Fibroblast of lung (primary cell): ENCODE measurements around the gene APOA4. TPM values are rescaled to one million over a fixed set of nuclear protein-coding genes. Genes with fewer than 3 reads are reported as not detected.

Experiments used
- DNase-seq, 2 donors: peaks; one replicate each; pipeline versions ENCODE4 v3.0.0 to v3.0.0-alpha.2; 2010; ENCODE audit warnings: low read depth in 2 of 2
- H2AFZ ChIP-seq: 2 replicates; pipeline ENCODE4 v1.5.1; 2012; ENCODE audit warnings: low read length, control low read depth, inconsistent platforms
- H3K27ac ChIP-seq: 2 replicates; pipeline ENCODE4 v1.5.1; 2011; ENCODE audit warnings: low read length, control low read depth; ENCODE audit not compliant: insufficient read depth
- H3K27me3 ChIP-seq: 2 replicates; pipeline ENCODE4 v1.5.1; 2011; ENCODE audit warnings: mild to moderate bottlenecking, low read length; ENCODE audit not compliant: control insufficient read depth, insufficient read depth
- H3K36me3 ChIP-seq: 2 replicates; pipeline ENCODE4 v1.5.1; 2011; ENCODE audit warnings: low read length; ENCODE audit not compliant: control insufficient read depth, insufficient read depth
- H3K4me1 ChIP-seq: 2 replicates; pipeline ENCODE4 v1.5.1; 2011; ENCODE audit warnings: low read length; ENCODE audit not compliant: control insufficient read depth, insufficient read depth; ENCODE audit errors: extremely low read depth
- H3K4me2 ChIP-seq: 2 replicates; pipeline ENCODE4 v1.5.1; 2011; ENCODE audit warnings: low read length, control low read depth; ENCODE audit not compliant: insufficient read depth; ENCODE audit errors: extremely low read depth
- H3K4me3 ChIP-seq, 4 experiments: fragments of 200-600 bp in 1 of 4; sonication (generic) in 1 of 4; replicated peaks in 1 of 4; 2 replicates each; pipeline ENCODE4 v1.5.1; 2011 to 2016; ENCODE audit warnings: low read length in 4 of 4, low read depth in 3 of 4, mild to moderate bottlenecking in 3 of 4, control low read depth in 2 of 4, inconsistent platforms in 1 of 4, mixed read lengths in 1 of 4; ENCODE audit not compliant: insufficient read depth in 1 of 4; ENCODE audit errors: control extremely low read depth in 1 of 4
- H3K79me2 ChIP-seq: 2 replicates; pipeline ENCODE4 v1.5.1; 2012; ENCODE audit warnings: mild to moderate bottlenecking, low read length, inconsistent platforms; ENCODE audit not compliant: control insufficient read depth, insufficient read depth
- H3K9ac ChIP-seq: 2 replicates; pipeline ENCODE4 v1.5.1; 2011; ENCODE audit warnings: mild to moderate bottlenecking, low read length, control low read depth; ENCODE audit not compliant: insufficient read depth
- H3K9me3 ChIP-seq: 2 replicates; pipeline ENCODE4 v1.5.1; 2012; ENCODE audit warnings: low read depth, low read length; ENCODE audit not compliant: control insufficient read depth, insufficient read depth
- H4K20me1 ChIP-seq: 2 replicates; pipeline ENCODE4 v1.5.1; 2011; ENCODE audit warnings: low read length; ENCODE audit not compliant: control insufficient read depth, insufficient read depth; ENCODE audit errors: extremely low read depth
- EZH2 ChIP-seq: IDR thresholded peaks from 2 replicates; pipeline ENCODE4 v1.5.1; 2012; ENCODE audit warnings: low read length, control low read depth, mild to moderate bottlenecking; ENCODE audit errors: missing control alignments
- polyA plus RNA-seq, 2 donors: library from polyadenylated mRNA; depleted of rRNA in 1 of 2; stranded (reverse) in 1 of 2; unstranded in 1 of 2; fragments of >200 nt; gene quantifications; 2 replicates each; pipeline ENCODE4 v1.2.1, GENCODE V29; 2011 to 2012; ENCODE audit warnings: missing spikeins in 1 of 2
- total RNA-seq: library from RNA; depleted of rRNA; stranded (reverse); fragments of >200 nt; gene quantifications from 2 replicates; pipeline ENCODE4 v1.2.1, GENCODE V29; 2014
- TF ChIP-seq, protein P1 (sequence below), 2 donors: IDR thresholded peaks in 1 of 2; conservative IDR thresholded peaks in 1 of 2; 1 replicate in 1 of 2; 2 replicates in 1 of 2; pipeline ENCODE4 v1.5.1; 2011 to 2012; ENCODE audit warnings: low read length in 2 of 2, control low read depth in 1 of 2, inconsistent platforms in 1 of 2, low read depth in 1 of 2, mild to moderate bottlenecking in 1 of 2

The APOA4 gene
- total and polyA plus RNA-seq, 2 donors (not counting 1 experiment from before 2014, with no cell fraction given): not detected

DNA sequence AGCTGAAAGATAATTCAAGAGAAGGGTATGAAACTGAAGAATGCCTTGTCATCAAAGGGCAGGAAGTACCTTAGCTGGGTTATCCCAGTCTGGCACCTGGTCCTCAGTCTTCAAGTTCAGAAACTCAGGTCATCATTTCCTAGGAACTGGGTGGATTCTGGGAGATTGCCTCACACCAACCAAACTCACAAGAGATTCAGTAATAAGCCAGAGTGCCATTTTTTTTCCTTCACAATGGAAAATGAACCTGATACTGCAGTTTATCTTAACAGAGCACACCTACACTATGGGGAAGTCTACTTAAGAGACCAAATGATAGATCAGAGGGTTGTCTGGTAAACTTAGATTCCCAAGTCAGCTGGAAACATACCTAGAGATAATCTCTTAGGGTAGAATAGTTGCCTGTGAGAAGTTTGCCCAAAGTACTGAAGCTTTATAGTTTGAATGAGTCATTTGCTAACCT, 46.6 kb downstream of the APOA4 start:
- Histone ChIP-seq H3K4me3 (no peak overlapping the region), H3K27me3 (no peaks in the 10 kb centered on the region), H3K9me3 (no peaks in the 10 kb centered on the region), H3K79me2 (peaks cover 10% of the 10 kb centered on the region), H3K36me3 (peaks cover 6% of the 10 kb centered on the region), H3K4me1 (peaks cover 5% of the 10 kb centered on the region), H2AFZ (no peak overlapping the region), H3K4me2 (no peak overlapping the region), H3K9ac (no peak overlapping the region), H4K20me1 (no peaks in the 10 kb centered on the region), H3K27ac (no peak overlapping the region)
- DNase-seq: no peak
- TF ChIP-seq, protein P1, sequence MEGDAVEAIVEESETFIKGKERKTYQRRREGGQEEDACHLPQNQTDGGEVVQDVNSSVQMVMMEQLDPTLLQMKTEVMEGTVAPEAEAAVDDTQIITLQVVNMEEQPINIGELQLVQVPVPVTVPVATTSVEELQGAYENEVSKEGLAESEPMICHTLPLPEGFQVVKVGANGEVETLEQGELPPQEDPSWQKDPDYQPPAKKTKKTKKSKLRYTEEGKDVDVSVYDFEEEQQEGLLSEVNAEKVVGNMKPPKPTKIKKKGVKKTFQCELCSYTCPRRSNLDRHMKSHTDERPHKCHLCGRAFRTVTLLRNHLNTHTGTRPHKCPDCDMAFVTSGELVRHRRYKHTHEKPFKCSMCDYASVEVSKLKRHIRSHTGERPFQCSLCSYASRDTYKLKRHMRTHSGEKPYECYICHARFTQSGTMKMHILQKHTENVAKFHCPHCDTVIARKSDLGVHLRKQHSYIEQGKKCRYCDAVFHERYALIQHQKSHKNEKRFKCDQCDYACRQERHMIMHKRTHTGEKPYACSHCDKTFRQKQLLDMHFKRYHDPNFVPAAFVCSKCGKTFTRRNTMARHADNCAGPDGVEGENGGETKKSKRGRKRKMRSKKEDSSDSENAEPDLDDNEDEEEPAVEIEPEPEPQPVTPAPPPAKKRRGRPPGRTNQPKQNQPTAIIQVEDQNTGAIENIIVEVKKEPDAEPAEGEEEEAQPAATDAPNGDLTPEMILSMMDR (conservative IDR thresholded peaks at IDR 0.05 in 1 of 2, IDR thresholded peaks at IDR 0.05 in 1 of 2; ENCODE audit: low read depth in 1 of 2, low read length in 2 of 2): no peak
- TF ChIP-seq EZH2: no peak

DNA sequence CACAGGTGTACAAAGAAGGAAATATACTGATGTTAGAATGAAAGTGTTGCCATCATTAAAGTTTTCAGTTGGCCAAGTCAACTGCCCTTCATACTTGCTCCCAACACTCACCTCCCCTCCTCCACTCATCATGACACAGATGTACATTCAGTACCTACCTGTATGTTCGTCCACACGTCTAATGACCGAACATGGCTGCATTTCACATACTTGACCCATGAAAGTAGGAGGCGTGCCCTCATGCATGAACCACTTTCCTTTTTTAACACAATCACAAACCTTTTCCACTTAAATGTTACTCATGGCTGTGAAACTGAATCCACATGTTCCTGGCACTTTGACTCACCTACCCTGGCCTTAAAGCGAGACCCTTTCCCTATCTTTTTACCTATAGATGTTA, 47.1 kb downstream of the APOA4 start:
- no peak overlapping the region for H3K4me2 ChIP-seq
- H2AFZ ChIP-seq: no peak overlapping the region
- H3K9ac ChIP-seq: no peak overlapping the region
- no peaks in the 10 kb centered on the region for H3K27me3 ChIP-seq
- peaks cover 7% of the 10 kb centered on the region for H3K4me1 ChIP-seq
- H4K20me1 ChIP-seq: no peaks in the 10 kb centered on the region
- H3K27ac ChIP-seq: no peak overlapping the region
- H3K4me3 ChIP-seq: no peak overlapping the region
- no peaks in the 10 kb centered on the region for H3K9me3 ChIP-seq
- no peak for DNase-seq
- peaks cover 6% of the 10 kb centered on the region for H3K36me3 ChIP-seq
- TF ChIP-seq EZH2: no peak
- TF ChIP-seq, protein P1 (conservative IDR thresholded peaks at IDR 0.05 in 1 of 2, IDR thresholded peaks at IDR 0.05 in 1 of 2; ENCODE audit: low read depth in 1 of 2, low read length in 2 of 2): no peak
- peaks cover 16% of the 10 kb centered on the region for H3K79me2 ChIP-seq

DNA sequence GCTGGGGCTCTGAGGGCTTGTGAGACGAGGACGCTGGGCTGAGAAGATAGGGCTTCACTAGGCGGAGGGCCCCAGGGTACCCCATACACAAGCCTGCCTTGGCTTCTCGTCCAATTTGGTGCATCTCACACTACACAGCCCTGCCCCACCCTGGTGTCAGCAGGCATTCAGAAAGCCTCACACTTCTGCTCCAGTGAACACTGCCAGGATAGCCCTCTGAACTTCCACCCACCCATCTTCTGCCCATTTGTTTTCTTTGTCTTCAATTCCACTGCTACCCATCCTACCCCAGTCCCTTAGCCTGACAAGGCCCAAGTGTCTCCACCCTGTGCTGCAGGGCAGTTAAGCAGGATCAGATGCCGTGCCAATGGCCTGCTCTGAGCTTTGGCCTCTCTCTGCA, 48.4 kb downstream of the APOA4 start:
- H3K9ac ChIP-seq: no peak overlapping the region
- no peak overlapping the region for H3K27ac ChIP-seq
- no peak for DNase-seq
- no peak overlapping the region for H2AFZ ChIP-seq
- peaks cover 21% of the 10 kb centered on the region for H3K79me2 ChIP-seq
- peaks cover 6% of the 10 kb centered on the region for H3K36me3 ChIP-seq
- no peaks in the 10 kb centered on the region for H3K9me3 ChIP-seq
- no peaks in the 10 kb centered on the region for H4K20me1 ChIP-seq
- no peaks in the 10 kb centered on the region for H3K27me3 ChIP-seq
- H3K4me3 ChIP-seq: no peak overlapping the region
- H3K4me1 ChIP-seq: peaks cover 7% of the 10 kb centered on the region
- no peak for TF ChIP-seq EZH2
- TF ChIP-seq, protein P1 (conservative IDR thresholded peaks at IDR 0.05 in 1 of 2, IDR thresholded peaks at IDR 0.05 in 1 of 2; ENCODE audit: low read depth in 1 of 2, low read length in 2 of 2): no peak
- no peak overlapping the region for H3K4me2 ChIP-seq
